ENCODE results near the gene KNDC1.

Gene KNDC1

GRCh38 chr10:133227256-133227655 lies 67.2 kb downstream of the KNDC1 start:
- Histone ChIP-seq H3K14ac (ENCODE audit: low read length) (no peak overlapping the region), H3K36me3 (ENCODE audit: control insufficient read depth in 1 of 2, insufficient read depth in 2 of 2, low read length in 2 of 2) (no peaks in the 10 kb centered on the region), H3K79me1 (ENCODE audit: low read length) (peaks cover 2% of the 10 kb centered on the region), H2BK12ac (ENCODE audit: low read length) (no peak overlapping the region), H3K4me1 (ENCODE audit: control insufficient read depth in 1 of 2, insufficient read depth in 2 of 2, low read length in 2 of 2) (peaks cover 0 to 4% of the 10 kb centered on the region in 2 experiments), H4K12ac (ENCODE audit: low read depth, low read length) (no peak overlapping the region), H3K27ac (ENCODE audit: low read depth, low read length) (no peak overlapping the region), H2AK5ac (ENCODE audit: low read length) (no peak overlapping the region), H3K23ac (ENCODE audit: low read length) (no peak overlapping the region), H4K91ac (ENCODE audit: low read depth, low read length) (no peak overlapping the region), H4K8ac (ENCODE audit: low read depth, low read length) (no peak overlapping the region), H3K27me3 (ENCODE audit: insufficient read depth, low read length) (peaks cover 39% of the 10 kb centered on the region), H2BK120ac (ENCODE audit: insufficient read depth, low read length, poor library complexity) (no peak overlapping the region), H3K9me3 (ENCODE audit: insufficient read depth, low read depth, low read length) (peaks cover 6% of the 10 kb centered on the region), H3K18ac (ENCODE audit: low read length) (no peak overlapping the region), H3K4ac (ENCODE audit: low read depth, low read length) (no peak overlapping the region), H3K9ac (ENCODE audit: low read length) (no peak overlapping the region), H2BK5ac (ENCODE audit: low read depth, low read length, poor library complexity) (no peak overlapping the region), H3K4me2 (ENCODE audit: low read length) (no peak overlapping the region), H3K79me2 (ENCODE audit: control insufficient read depth, insufficient read depth, low read length, poor library complexity) (no peaks in the 10 kb centered on the region), H3K4me3 (ENCODE audit: low read depth, low read length) (no peak overlapping the region), H2AFZ (ENCODE audit: insufficient read depth, low read length, poor library complexity) (no peak overlapping the region)
- WGBS (ENCODE audit: extremely low coverage, insufficient coverage, insufficient read length): no CpG with 5 or more reads among the region's 21 CpGs
- no peak for DNase-seq

GRCh38 chr10:133229265-133230043 lies 69.4 kb downstream of the KNDC1 start:
- Histone ChIP-seq H2BK120ac (ENCODE audit: insufficient read depth, low read length, poor library complexity) (no peak overlapping the region), H2AFZ (ENCODE audit: insufficient read depth, low read length, poor library complexity) (no peak overlapping the region), H3K18ac (ENCODE audit: low read length) (no peak overlapping the region), H2BK12ac (ENCODE audit: low read length) (no peak overlapping the region), H3K4me3 (ENCODE audit: low read depth, low read length) (no peak overlapping the region), H3K4ac (ENCODE audit: low read depth, low read length) (no peak overlapping the region), H3K79me1 (ENCODE audit: low read length) (peaks cover 2% of the 10 kb centered on the region), H3K14ac (ENCODE audit: low read length) (no peak overlapping the region), H3K27ac (ENCODE audit: low read depth, low read length) (no peak overlapping the region), H3K4me1 (ENCODE audit: control insufficient read depth in 1 of 2, insufficient read depth in 2 of 2, low read length in 2 of 2) (peaks cover 0 to 4% of the 10 kb centered on the region in 2 experiments), H3K4me2 (ENCODE audit: low read length) (no peak overlapping the region), H2AK5ac (ENCODE audit: low read length) (no peak overlapping the region), H3K23ac (ENCODE audit: low read length) (no peak overlapping the region), H3K36me3 (ENCODE audit: control insufficient read depth in 1 of 2, insufficient read depth in 2 of 2, low read length in 2 of 2) (no peaks in the 10 kb centered on the region), H4K91ac (ENCODE audit: low read depth, low read length) (no peak overlapping the region), H3K27me3 (ENCODE audit: insufficient read depth, low read length) (peaks cover 53% of the 10 kb centered on the region), H4K12ac (ENCODE audit: low read depth, low read length) (no peak overlapping the region), H3K9me3 (ENCODE audit: insufficient read depth, low read depth, low read length) (peaks cover 6% of the 10 kb centered on the region), H4K8ac (ENCODE audit: low read depth, low read length) (no peak overlapping the region), H3K79me2 (ENCODE audit: control insufficient read depth, insufficient read depth, low read length, poor library complexity) (no peaks in the 10 kb centered on the region), H2BK5ac (ENCODE audit: low read depth, low read length, poor library complexity) (no peak overlapping the region), H3K9ac (ENCODE audit: low read length) (no peak overlapping the region)
- DNase-seq: no peak
- WGBS (ENCODE audit: extremely low coverage, insufficient coverage, insufficient read length): no CpG with 5 or more reads among the region's 58 CpGs

- H3K4me2 ChIP-seq (ENCODE audit: low read length): peak within 1 kb of the TSS; percentile 42
- no peak within 1 kb of the TSS for H4K91ac ChIP-seq (ENCODE audit: low read depth, low read length)
- no peaks in the 10 kb centered on the region for H3K79me2 ChIP-seq (ENCODE audit: control insufficient read depth, insufficient read depth, low read length, poor library complexity)
- no peak within 1 kb of the TSS for H2BK120ac ChIP-seq (ENCODE audit: insufficient read depth, low read length, poor library complexity)
- H3K4me3 ChIP-seq (ENCODE audit: low read depth, low read length): no peak within 1 kb of the TSS
- DNase-seq: no peak
- no peak within 1 kb of the TSS for H3K14ac ChIP-seq (ENCODE audit: low read length)
- no peak within 1 kb of the TSS for H2BK5ac ChIP-seq (ENCODE audit: low read depth, low read length, poor library complexity)
- peaks cover 6% of the 10 kb centered on the region for H3K9me3 ChIP-seq (ENCODE audit: insufficient read depth, low read depth, low read length)
- H4K12ac ChIP-seq (ENCODE audit: low read depth, low read length): no peak within 1 kb of the TSS
- H3K79me1 ChIP-seq (ENCODE audit: low read length): peaks cover 2% of the 10 kb centered on the region
- no peak within 1 kb of the TSS for H3K18ac ChIP-seq (ENCODE audit: low read length)
- H2BK12ac ChIP-seq (ENCODE audit: low read length): no peak within 1 kb of the TSS
- no CpG with 5 or more reads among the region's 49 CpGs for WGBS (ENCODE audit: extremely low coverage, insufficient coverage, insufficient read length)
- no peak within 1 kb of the TSS for H3K4ac ChIP-seq (ENCODE audit: low read depth, low read length)
- no peak within 1 kb of the TSS for H3K23ac ChIP-seq (ENCODE audit: low read length)
- no peak within 1 kb of the TSS for H3K27ac ChIP-seq (ENCODE audit: low read depth, low read length)
- no peak within 1 kb of the TSS for H4K8ac ChIP-seq (ENCODE audit: low read depth, low read length)
- H3K27me3 ChIP-seq (ENCODE audit: insufficient read depth, low read length): peaks cover 53% of the 10 kb centered on the region
- no peak within 1 kb of the TSS for H2AFZ ChIP-seq (ENCODE audit: insufficient read depth, low read length, poor library complexity)
- peaks cover 0 to 4% of the 10 kb centered on the region in 2 experiments for H3K4me1 ChIP-seq (ENCODE audit: control insufficient read depth in 1 of 2, insufficient read depth in 2 of 2, low read length in 2 of 2)
- H2AK5ac ChIP-seq (ENCODE audit: low read length): no peak within 1 kb of the TSS
- H3K9ac ChIP-seq (ENCODE audit: low read length): no peak within 1 kb of the TSS
- no peaks in the 10 kb centered on the region for H3K36me3 ChIP-seq (ENCODE audit: control insufficient read depth in 1 of 2, insufficient read depth in 2 of 2, low read length in 2 of 2)
Measured at GRCh38 chr10:133230044-133230361, 70.0 kb downstream of the KNDC1 start, which contains the start of gene UTF1. TSS of gene UTF1 (plus strand) at chr10:133230217. CDS start at chr10:133230289, 72 bp downstream.

GRCh38 chr10:133230387-133231195 lies 70.6 kb downstream of the KNDC1 start:
- Histone ChIP-seq H2AK5ac (ENCODE audit: low read length) (no peak overlapping the region), H3K27ac (ENCODE audit: low read depth, low read length) (no peak overlapping the region), H3K79me2 (ENCODE audit: control insufficient read depth, insufficient read depth, low read length, poor library complexity) (no peaks in the 10 kb centered on the region), H3K4me2 (ENCODE audit: low read length) (peak overlapping the region; percentile 42), H2AFZ (ENCODE audit: insufficient read depth, low read length, poor library complexity) (no peak overlapping the region), H3K4me1 (ENCODE audit: control insufficient read depth in 1 of 2, insufficient read depth in 2 of 2, low read length in 2 of 2) (peaks cover 0 to 4% of the 10 kb centered on the region in 2 experiments), H3K14ac (ENCODE audit: low read length) (no peak overlapping the region), H3K9me3 (ENCODE audit: insufficient read depth, low read depth, low read length) (peaks cover 6% of the 10 kb centered on the region), H3K27me3 (ENCODE audit: insufficient read depth, low read length) (peaks cover 59% of the 10 kb centered on the region), H3K4ac (ENCODE audit: low read depth, low read length) (no peak overlapping the region), H3K79me1 (ENCODE audit: low read length) (peaks cover under 1% of the 10 kb centered on the region), H4K91ac (ENCODE audit: low read depth, low read length) (no peak overlapping the region), H3K36me3 (ENCODE audit: control insufficient read depth in 1 of 2, insufficient read depth in 2 of 2, low read length in 2 of 2) (no peaks in the 10 kb centered on the region), H3K4me3 (ENCODE audit: low read depth, low read length) (no peak overlapping the region), H3K23ac (ENCODE audit: low read length) (no peak overlapping the region), H3K18ac (ENCODE audit: low read length) (no peak overlapping the region), H2BK12ac (ENCODE audit: low read length) (no peak overlapping the region), H4K8ac (ENCODE audit: low read depth, low read length) (no peak overlapping the region), H2BK120ac (ENCODE audit: insufficient read depth, low read length, poor library complexity) (no peak overlapping the region), H2BK5ac (ENCODE audit: low read depth, low read length, poor library complexity) (no peak overlapping the region), H4K12ac (ENCODE audit: low read depth, low read length) (no peak overlapping the region), H3K9ac (ENCODE audit: low read length) (no peak overlapping the region)
- no CpG with 5 or more reads among the region's 122 CpGs for WGBS (ENCODE audit: extremely low coverage, insufficient coverage, insufficient read length)
- no peak for DNase-seq

Data from trophoblast cell (in vitro differentiated cells and primary cell).